Activated CD8-positive, alpha-beta memory T cell treated with anti-CD3 and anti-CD28 coated beads for 24 hours (primary cell): ENCODE data around the gene EGFLAM.

Experiments
- DNase-seq: peaks from one replicate; pipeline ENCODE4 v3.0.0-alpha.2; 2020

Gene EGFLAM

DNA sequence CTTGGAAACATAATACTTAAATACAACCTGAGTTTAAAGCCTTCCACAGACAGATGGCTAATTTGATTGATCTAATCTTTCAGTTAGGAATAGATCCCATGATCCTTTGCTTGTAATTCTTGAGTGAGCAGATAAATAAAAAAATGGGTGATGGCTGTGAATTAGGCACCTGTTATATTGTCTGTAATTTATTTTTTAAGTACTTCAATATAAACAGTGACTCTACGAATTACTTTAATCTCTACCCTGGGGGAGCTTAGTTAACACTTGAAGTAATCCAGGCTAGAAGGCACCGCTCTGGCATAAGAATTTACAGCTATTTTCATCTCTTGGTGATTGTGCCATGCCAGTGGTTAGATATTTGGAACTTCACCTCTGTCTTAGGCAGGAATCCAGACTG lies 9.0 kb downstream of the EGFLAM start:
- DNase-seq = no peak

DNA sequence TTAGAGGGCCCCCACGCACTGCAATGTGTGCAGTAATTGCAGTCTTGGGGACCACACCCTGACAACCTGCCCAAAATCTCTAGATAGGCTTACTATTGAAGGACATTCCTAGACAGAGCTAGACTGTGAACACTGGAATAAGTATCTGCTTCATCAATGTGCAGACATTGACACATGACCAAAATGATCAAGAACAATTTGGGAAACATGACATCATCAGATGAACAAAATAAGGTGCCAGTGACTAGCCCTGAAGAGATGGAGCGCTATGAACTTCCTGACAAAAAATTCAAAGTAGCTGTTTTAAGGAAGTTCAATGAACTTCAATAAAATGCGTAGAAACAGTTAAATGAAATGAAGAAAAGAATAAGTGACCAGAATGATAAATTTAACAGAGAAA lies 15.3 kb downstream of the EGFLAM start:
- DNase-seq = no peak

DNA sequence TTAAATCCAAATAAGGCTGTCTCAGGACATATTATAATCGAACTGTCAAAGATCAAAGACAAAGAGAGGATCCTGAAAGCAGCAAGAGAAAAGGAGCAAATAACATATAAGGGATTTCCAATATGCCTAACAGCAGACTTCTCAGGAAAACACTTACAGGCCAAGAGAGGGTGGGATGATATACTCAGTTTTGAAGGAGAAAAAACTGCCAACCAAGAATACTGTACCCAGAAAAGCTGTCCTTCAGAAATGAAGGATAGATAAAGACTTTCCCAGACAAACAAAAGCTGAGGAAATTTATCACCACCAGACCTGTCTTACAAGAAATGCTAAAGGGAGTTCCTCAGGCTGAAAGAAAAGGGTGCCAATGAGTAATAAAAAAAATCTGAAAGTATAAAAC lies 16.0 kb downstream of the EGFLAM start:
- DNase-seq = no peak

DNA sequence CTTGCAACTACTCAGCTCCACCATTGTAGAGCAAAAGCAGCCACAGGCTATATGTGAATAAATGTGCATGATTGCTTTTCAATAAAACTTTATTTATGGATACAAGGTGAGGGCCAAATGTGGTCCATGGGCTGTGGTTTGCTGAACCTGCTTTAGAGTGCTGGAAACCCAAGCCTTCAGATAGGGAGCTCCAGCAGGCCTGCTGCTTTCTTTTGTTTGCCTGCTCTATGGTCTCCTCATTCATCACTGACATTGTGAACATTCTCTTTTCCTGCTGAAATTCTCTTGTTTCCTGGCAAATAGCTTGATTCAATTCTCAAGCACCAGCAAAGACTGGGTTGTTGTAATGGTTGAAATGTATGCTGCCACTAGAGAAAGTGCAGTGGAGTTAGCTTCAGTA lies 26.0 kb downstream of the EGFLAM start:
- no peak for DNase-seq

DNA sequence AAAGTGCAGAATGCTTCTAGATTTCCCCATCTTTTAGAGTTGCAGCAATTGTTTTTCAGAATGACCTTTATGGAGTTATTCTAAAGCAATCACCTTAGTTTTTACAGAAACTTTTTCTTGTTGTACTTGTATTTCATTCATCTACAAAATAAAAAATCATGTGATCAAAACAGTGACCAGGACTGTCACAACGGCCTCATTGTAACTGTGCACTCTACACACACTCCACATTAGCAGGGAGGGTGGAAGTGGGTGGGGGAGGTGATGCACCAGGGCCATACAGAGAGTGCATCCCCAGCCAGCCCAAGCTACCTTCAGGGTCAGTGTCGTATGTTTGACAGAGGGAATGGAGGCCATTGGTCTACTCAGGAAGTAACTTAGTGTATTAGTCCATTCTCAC lies 26.9 kb downstream of the EGFLAM start:
- no peak for DNase-seq

DNA sequence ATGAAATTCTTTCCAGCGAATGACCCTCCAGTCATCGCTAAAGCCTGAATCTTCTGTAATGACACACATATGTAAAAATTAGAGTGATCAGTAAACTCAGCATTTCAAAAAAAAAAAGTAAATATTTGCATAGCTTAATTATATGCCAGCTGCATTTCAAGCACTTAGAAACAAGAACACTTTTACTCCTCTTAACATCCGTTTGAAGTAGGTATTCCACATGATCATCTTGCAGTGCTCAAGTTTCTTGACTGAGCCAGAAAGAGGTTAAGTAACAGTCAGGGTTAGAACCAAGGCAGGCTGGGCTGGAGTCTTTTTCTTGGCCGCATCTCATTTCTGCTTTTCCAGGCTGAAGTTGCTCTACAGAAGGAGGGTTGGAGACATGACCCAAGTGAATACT lies 27.6 kb downstream of the EGFLAM start:
- no peak for DNase-seq

DNA sequence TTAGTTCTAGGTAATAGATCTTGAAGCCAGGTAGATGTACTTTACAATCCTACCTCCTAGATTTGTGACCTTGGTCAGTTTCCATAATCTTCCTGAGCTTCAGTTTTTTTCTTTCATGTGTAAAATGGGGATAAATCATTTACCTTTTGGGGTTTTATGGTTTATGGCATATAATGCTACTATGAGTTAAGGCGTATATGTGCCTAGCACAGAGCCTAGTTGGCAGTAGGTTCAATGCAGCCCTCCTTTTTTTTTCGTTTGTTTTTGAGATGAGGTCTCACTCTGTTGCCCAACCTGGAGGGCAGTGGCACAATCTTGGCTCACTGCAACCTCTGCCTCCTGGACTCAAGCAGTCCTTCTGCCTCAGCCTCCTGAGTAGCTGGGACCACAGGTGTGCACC lies 28.8 kb downstream of the EGFLAM start:
- DNase-seq = no peak

DNA sequence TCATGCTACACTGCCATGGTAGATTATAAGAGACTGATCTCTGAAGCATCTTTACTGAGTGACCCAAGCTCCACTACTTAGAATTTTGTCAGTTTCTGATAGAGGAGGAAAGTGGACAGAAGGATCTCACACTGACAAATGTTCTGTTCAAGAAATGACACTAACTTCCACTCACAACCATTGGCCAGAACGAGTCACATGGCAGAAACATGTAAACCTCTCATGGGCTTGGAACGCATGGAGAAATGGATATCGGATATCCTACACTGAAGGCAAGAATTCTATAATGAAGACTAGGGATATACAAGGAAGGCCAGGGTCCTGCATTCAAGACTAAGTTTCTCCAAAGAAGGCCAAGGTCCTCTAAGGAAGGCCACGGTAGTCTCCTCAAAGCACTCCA lies 31.1 kb downstream of the EGFLAM start:
- DNase-seq = no peak

DNA sequence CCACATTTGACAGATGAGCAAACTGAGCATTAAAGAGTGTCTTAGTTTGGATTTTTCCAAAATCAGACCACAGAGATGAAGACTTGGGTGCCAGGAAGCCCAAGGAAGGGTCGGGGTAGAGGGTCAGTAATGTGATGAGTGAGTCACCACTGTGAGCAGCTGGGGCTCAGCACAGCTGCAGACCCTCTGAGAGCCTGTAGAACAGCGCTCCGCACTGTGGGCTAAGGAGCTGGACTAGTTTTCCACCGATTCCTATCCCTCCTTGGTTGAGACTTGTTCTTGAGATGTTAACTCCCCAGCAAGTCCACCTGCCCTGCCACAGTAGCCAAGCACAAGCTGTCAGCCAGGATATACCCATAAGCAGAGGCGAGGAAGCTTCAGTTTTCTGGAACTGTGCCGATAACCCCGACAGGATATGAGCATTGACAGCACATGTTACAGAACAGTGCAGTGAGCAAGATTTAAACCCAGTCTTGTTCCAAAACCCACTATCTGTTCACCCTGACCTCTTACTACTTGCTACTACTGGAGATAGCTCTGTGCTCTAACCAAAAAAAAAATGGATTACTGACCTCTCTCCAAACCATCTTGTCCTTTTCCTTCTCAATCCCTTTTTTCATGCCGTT lies 31.8 kb downstream of the EGFLAM start:
- DNase-seq = no peak

DNA sequence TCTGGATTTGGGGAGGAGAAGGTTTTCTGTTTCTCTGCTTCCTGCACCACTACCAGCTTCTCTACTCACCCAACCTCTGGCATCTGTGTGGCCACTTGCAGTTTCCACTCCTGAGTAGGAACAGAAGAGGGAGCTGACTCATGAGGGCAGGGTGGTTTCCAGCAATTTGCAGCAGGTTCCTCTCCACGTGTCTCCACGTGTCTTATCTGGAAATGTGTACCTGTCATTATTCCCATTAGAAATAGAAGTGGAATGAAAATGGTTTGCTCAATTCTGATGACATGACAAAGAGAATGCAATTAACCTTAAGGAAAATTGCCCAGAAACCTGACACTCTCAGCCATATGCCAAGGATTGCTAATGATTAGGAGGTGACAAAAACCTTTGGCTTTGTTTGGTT lies 33.0 kb downstream of the EGFLAM start:
- DNase-seq = no peak

DNA sequence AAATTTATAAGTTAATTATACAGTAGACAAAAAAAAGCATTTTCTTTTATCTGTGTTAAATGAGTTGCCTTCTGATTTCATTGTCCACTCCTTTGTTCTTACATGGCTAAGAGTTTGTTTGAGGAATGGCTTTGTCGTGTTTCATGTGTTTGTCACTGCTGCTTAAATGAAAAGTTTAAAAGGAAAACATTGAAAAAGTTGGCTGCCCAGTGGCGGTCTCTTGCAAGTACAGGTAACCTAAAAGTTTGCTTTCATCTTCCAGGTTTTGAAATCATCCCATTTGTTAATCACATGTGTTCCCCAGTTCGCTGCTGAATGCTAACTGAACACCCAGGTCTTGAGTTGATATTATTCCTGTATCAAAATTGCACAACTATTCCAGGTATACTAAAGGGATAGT lies 33.9 kb downstream of the EGFLAM start:
- DNase-seq = no peak

DNA sequence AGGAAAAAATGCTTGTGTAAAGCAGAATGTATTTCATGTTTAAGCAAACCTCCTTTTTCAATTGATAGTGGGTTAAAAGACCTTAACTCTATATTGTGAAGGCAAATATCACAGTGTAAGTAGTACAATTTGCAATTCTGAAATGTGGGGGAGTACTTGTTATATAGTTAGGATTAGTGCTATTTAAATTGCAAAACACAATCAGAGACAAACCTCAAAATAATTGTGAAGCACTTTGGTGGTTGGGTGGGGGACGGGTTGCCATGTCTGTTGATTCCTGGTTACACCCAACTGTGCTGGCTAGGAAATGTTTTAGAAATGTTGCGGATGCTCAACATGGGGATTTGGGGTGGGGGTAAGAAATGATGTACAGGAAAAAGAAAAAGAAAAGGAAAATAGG lies 37.4 kb downstream of the EGFLAM start:
- DNase-seq = no peak

DNA sequence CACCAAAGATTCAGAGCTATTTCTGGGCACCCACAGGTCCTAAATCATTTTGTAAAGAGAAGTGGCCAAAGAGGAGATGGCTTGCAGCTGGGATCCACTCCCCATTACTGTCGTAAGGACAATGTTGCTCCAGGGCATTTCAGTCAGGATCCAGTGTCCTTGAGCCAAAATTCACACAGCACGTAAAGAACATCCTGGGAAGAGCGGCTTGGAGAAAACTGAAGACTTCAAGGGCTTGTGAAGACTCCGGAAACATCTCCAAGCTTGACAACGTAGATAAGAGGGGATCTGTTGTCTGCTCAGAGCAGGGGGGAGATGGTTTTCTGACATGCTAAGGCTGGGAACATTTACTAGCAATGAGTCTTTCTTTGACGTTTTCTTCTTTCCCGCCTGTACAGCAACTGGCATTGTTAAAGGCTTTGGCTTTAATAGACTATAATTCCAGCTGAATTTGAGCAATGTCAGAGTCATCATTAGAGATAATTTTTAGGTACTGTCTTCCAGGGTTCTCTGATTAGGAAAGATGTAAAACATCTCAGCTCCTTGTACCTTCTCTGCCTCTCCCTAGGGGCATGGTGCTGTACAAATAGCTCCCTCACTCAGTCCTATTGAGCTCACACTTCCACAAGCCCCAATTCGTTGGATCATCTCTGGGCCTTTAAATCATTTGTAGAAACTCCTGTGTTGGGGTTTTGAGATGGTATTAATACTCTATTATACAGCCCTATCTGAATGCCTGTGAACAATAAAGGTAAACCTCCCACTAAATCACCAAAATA lies 39.7 kb downstream of the EGFLAM start:
- DNase-seq = no peak

DNA sequence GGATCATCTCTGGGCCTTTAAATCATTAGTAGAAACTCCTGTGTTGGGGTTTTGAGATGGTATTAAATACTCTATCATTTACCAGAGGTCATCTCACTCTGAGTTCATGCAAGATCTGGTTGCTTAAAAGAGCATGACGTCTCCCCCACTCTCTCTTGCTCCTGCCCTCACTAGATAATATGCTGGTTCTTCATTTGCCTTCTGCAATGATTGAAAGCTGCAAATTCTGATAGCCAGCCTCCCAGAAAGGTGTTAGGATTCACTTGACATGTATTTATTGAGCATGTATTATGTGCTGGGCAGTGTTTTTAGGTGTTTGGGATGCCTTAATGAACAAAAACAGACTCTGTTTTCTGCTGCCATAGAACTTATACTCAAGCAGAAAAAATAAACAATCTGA lies 41.2 kb downstream of the EGFLAM start:
- DNase-seq = no peak

DNA sequence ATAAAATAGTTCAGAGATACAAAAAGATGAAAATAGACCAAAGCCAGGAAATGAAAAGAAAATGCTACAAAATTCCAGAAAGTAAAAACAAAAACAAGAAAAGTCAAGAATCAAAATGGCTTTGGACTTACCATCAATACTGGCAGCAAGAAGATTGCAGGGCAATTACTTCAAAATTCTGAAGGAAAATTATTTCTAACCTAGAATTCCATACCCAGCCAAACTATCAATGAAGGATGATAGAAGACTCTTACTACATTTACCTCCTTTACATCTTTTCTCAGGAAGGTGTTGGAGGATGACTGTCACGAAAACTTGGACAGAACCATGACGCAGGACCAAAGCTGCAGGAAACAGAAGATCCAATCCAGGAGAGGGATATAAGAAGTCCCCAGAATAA lies 46.8 kb downstream of the EGFLAM start:
- DNase-seq = no peak

DNA sequence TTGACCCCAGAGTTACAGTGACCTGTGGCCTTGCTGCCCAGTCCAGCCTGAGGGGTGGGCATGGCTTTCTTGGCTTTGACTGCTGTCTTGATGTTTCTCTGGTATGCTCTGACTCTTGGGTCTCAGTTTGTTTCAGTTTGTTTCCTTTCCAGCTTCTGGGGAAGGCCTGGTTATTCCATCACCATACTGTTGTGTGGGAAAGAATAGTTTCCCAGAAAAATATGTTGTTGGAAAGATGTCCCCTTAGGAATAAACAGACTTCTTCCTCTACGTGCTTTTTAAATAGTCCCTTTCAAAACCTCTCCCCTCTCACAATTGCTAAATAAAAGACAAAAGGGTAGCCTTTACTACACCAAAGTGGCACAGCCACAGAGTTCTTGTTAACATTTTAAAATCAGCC lies 49.5 kb downstream of the EGFLAM start:
- no peak for DNase-seq

DNA sequence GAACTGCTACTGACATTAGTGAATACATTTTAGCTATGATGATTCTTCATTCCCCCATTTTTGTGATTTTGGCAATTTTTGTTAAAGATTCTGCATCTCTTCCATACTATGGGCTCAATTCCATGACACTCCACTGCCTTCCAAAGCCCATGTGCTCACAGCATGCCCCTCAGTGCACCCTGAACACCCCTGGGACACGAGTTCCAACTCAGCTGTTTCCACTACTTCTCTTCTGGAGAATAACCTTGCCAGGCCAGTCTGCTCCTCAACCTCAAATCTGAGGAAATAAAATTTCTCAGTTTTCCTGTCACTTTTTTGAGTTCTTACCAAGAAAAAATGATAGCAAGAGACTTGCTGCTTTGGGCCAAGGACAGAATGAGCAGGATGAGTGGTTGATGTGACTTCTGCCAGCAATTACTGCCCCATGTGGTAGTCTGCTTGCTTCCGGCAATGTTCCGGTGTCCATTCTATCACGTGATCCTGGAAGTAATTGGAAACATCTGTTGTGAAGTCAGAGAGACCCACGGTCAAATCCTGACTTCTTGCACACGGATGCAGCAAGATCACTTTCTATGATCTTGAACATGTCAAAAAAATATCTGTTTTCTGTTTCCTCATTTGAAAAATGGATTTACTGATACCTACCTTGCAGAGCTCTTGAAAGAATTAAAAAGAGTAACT lies 58.3 kb downstream of the EGFLAM start:
- no peak for DNase-seq

DNA sequence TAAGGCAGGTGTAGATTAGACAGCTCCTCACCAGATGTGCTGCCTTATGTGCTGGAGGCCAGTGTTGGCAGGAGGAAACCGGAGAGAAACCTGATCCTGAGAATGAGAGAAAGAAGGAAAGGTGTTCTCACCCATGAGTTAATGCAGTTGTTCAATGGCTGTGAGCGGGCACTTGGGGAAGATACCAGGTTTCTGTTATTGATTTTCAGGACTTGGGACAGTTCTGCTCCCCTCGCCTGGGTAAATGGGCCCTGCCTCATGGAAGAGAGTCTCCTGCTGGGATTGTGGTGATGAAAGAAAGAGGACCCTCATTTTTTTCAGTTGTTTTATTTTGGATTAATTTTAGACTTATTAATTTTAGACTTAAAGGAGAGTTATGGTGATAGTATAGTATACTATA lies 59.5 kb downstream of the EGFLAM start:
- DNase-seq = no peak

DNA sequence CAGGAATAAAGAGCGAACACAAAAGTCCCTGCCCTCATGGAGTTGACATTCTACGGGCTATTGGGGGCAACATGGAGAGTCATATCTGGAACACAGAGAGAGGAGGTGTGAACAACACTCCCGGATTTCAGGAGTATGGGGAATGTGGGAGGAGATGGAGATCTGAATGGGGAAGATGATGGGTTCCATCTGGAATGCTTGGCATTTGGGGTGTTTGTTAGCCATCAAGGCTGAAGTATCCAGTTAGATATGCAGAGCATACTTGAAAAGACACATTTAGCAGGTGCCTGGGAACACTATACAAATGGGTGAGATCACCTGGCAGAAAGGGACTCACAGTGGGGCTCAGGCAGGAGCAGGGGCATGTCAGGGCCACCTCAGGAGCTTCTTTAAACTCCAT lies 61.1 kb downstream of the EGFLAM start:
- no peak for DNase-seq

DNA sequence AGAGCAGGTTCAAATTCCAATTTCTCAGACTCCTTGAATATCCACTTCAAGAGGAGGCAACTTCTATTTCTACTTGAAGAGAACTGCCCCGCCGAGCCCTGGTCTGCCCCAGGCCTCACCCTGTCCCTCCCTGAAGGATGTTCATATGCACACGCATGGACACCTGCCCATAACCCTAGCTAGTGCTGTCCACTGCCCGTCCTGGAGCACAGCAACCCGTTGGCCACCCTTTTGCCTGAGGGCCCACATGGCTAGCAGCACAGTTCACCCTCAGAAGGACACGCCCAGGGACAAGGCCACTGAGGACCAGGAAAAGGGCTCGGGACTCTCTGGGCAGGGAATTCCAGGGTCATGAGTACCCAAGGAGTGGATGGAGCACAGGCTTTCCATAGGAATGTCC lies 63.6 kb downstream of the EGFLAM start:
- DNase-seq = no peak

DNA sequence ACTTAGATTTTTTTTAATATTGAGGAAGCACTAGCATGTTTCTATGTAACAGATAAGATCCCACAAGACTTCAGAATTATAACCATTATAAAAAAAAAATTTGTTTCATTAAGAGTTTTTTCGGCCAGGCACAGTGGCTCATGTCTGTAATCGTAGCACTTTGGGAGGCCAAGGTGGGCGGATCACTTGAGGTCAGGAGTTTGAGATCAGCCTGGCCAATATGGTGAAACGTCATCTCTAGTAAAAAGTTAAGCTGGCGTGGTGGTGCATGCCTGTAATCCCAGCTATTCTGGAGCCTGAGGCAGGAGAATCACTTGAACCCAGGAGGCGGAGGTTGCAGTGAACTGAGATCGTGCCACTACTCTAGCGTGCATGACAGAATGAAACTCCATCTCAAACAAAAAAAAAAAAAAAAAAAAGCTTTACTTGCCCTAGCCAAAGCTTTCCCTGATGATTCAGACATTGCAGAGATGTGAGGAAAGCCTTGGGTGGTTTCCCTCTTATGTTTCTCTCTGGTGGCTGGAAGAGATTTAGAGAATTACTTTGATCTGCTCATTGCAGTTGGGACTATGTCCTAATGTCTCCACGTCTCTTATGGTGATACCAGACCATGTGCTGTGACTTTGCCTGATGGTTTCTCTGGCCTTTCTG lies 65.4 kb downstream of the EGFLAM start:
- DNase-seq = no peak

DNA sequence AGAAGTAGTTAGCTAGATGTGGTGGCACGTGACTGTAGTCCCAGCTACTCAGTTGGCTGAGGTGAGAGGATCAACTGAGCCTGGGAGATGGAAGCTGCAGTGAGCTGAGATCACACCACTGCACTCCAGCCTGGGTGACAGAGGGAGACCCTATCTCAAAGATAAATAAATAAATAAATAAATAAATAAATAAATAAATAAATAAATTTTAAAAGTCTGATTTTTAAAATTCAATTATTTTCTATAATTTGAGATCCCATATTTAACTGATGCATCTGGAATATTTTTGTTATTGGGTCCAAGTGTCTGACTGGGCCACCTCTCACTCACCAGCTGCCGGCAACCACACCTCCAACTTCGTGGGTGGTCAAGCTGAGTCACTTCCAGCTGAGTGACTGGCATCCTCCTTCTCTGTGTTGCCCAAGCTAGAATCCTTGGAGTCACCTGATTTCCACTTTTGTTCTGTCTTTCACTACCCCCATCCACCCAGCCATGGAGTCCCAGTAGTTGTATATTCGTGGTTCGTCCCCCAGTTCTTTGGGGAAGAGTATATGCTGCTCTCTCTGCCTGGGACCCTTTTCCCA lies 70.9 kb downstream of the EGFLAM start:
- no peak for DNase-seq

DNA sequence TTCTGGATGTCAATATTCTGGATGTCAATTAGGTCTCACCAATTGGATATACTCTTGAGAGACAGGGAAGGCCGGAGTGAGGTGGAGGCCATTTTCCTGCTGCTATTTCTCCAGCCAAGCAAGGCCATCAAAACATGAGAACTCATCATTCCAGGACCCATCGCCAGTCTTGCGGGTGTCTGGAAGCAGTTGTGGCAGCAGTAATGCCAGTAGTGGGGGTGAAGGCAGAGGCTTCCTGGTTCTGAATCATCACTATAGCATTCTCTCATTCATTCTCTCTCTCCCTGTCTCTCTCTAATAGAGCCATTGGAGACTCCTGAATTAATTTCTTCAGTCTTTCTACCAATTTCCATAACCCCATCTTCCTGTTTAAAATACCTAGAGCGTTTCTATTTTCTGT lies 71.8 kb downstream of the EGFLAM start:
- DNase-seq = no peak

DNA sequence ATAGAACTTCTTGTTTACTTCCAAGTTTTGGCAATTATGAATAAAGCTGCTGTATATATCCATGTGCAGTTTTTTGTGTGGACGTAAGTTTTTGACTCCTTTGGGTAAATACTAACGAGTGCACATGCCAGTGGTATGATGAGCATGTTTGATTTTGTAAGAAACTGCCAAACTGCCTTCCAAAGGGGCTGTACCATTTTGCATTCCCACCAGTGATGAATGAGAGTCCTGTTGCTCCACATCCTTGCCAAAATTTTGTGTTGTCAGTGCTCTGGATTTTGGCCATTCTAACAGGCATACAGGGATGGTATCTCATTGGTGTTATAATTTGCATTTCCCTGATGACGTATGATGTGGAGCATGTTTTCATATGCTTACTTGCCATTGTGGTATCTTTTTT lies 73.5 kb downstream of the EGFLAM start:
- no peak for DNase-seq
